Parathyroid adenoma (tissue), 2 donors: ENCODE results near the gene PITX2.

Experiments used
- H2AFZ ChIP-seq: fragments of 300-600 bp; sonication (generic); one replicate; pipeline ENCODE4 v1.7.0; 2017; ENCODE audit warnings: antibody characterized with exemption, mild to moderate bottlenecking
- H3K27ac ChIP-seq: fragments of 300-600 bp; sonication (generic); one replicate; pipeline ENCODE4 v1.7.0; 2017
- H3K27me3 ChIP-seq: fragments of 300-600 bp; sonication (generic); one replicate; pipeline ENCODE4 v1.7.0; 2017; ENCODE audit warnings: low read length; ENCODE audit not compliant: control insufficient read depth, insufficient read depth
- H3K36me3 ChIP-seq: fragments of 300-600 bp; sonication (generic); one replicate; pipeline ENCODE4 v1.7.0; 2017; ENCODE audit warnings: low read length; ENCODE audit not compliant: control insufficient read depth, insufficient read depth
- H3K4me1 ChIP-seq: fragments of 300-600 bp; sonication (generic); one replicate; pipeline ENCODE4 v1.7.0; 2017; ENCODE audit warnings: control low read depth
- H3K4me2 ChIP-seq: fragments of 300-600 bp; sonication (generic); one replicate; pipeline ENCODE4 v1.7.0; 2017; ENCODE audit warnings: low read length
- H3K4me3 ChIP-seq: fragments of 300-600 bp; sonication (generic); one replicate; pipeline ENCODE4 v1.7.0; 2017; ENCODE audit warnings: low read depth, low read length
- H3K79me2 ChIP-seq: fragments of 300-600 bp; sonication (generic); one replicate; pipeline ENCODE4 v1.7.0; 2017; ENCODE audit warnings: control low read depth
- H3K9ac ChIP-seq: fragments of 300-600 bp; sonication (generic); one replicate; pipeline ENCODE4 v1.7.0; 2017; ENCODE audit warnings: mild to moderate bottlenecking
- H3K9me3 ChIP-seq: fragments of 300-600 bp; sonication (generic); one replicate; pipeline ENCODE4 v1.7.0; 2017; ENCODE audit warnings: low read length; ENCODE audit not compliant: control insufficient read depth
- CTCF ChIP-seq: fragments of 300-600 bp; sonication (generic); IDR thresholded peaks from one replicate; pipeline ENCODE4 v1.7.0; 2017; ENCODE audit warnings: antibody characterized with exemption, mild to moderate bottlenecking
- donor health status: primary hyperparathyroidism.

PITX2 gene

GRCh38 chr4:110667670-110668069 lies 44.8 kb upstream of the PITX2 start:
- no peak for TF ChIP-seq CTCF
- H2AFZ ChIP-seq, result no peak overlapping the region

GRCh38 chr4:110666030-110666429 lies 43.2 kb upstream of the PITX2 start:
- no peak for TF ChIP-seq CTCF
- no peaks in the 10 kb centered on the region for H3K79me2 ChIP-seq

More at GRCh38 chr4:110667670-110668069, 44.8 kb upstream of the PITX2 start:
- no peak overlapping the region for H3K27ac ChIP-seq
- no peaks in the 10 kb centered on the region for H3K4me1 ChIP-seq
- no peaks in the 10 kb centered on the region for H3K27me3 ChIP-seq
- H3K4me2 ChIP-seq, result no peak overlapping the region
- H3K4me3 ChIP-seq, result no peak overlapping the region
- H3K36me3 ChIP-seq, result no peaks in the 10 kb centered on the region
- no peaks in the 10 kb centered on the region for H3K79me2 ChIP-seq
- H3K9ac ChIP-seq, result no peak overlapping the region
- no peaks in the 10 kb centered on the region for H3K9me3 ChIP-seq

GRCh38 chr4:110663738-110664444 lies 41.0 kb upstream of the PITX2 start:
- H3K79me2 ChIP-seq, result no peaks in the 10 kb centered on the region

More at GRCh38 chr4:110666030-110666429, 43.2 kb upstream of the PITX2 start:
- Histone ChIP-seq H3K9ac (no peak overlapping the region), H3K4me1 (no peaks in the 10 kb centered on the region), H3K4me2 (no peak overlapping the region), H3K27ac (no peak overlapping the region), H3K4me3 (no peak overlapping the region), H3K36me3 (no peaks in the 10 kb centered on the region), H3K27me3 (no peaks in the 10 kb centered on the region), H2AFZ (no peak overlapping the region), H3K9me3 (no peaks in the 10 kb centered on the region)

GRCh38 chr4:110663206-110663605 lies 40.3 kb upstream of the PITX2 start:
- no peak overlapping the region for H3K4me2 ChIP-seq
- no peak overlapping the region for H3K27ac ChIP-seq
- H3K9me3 ChIP-seq, result no peaks in the 10 kb centered on the region
- no peak overlapping the region for H3K9ac ChIP-seq
- H3K27me3 ChIP-seq, result no peaks in the 10 kb centered on the region
- H3K4me3 ChIP-seq, result no peak overlapping the region
- H3K79me2 ChIP-seq, result no peaks in the 10 kb centered on the region
- H3K4me1 ChIP-seq, result no peaks in the 10 kb centered on the region
- H3K36me3 ChIP-seq, result no peaks in the 10 kb centered on the region
- no peak for TF ChIP-seq CTCF
- H2AFZ ChIP-seq, result no peak overlapping the region

More at GRCh38 chr4:110663738-110664444, 41.0 kb upstream of the PITX2 start:
- H3K36me3 ChIP-seq, result no peaks in the 10 kb centered on the region
- no peaks in the 10 kb centered on the region for H3K27me3 ChIP-seq
- no peak overlapping the region for H3K4me2 ChIP-seq
- H3K4me3 ChIP-seq, result no peak overlapping the region
- H2AFZ ChIP-seq, result no peak overlapping the region
- no peak overlapping the region for H3K9ac ChIP-seq
- no peak for TF ChIP-seq CTCF
- H3K4me1 ChIP-seq, result no peaks in the 10 kb centered on the region
- H3K9me3 ChIP-seq, result no peaks in the 10 kb centered on the region
- no peak overlapping the region for H3K27ac ChIP-seq

- no peak for TF ChIP-seq CTCF
- H3K27me3 ChIP-seq, result peaks cover 3% of the 10 kb centered on the region
- no peaks in the 10 kb centered on the region for H3K9me3 ChIP-seq
- no peak overlapping the region for H3K4me2 ChIP-seq
- H3K9ac ChIP-seq, result no peak overlapping the region
- H3K4me3 ChIP-seq, result no peak overlapping the region
- no peaks in the 10 kb centered on the region for H3K36me3 ChIP-seq
- no peaks in the 10 kb centered on the region for H3K4me1 ChIP-seq
- no peak overlapping the region for H3K27ac ChIP-seq
- no peaks in the 10 kb centered on the region for H3K79me2 ChIP-seq
- no peak overlapping the region for H2AFZ ChIP-seq
These were observed 37.9 kb upstream of the PITX2 start for GRCh38 chr4:110660755-110661154.
